ENCODE data around the gene DNAH5. TPM values are rescaled to one million over a fixed set of nuclear protein-coding genes. Genes with fewer than 3 reads are reported as not detected.

The DNAH5 gene
- polyA plus RNA-seq, 3 donors = 0.06 to 0.85 (median 0.34) TPM

GRCh38 chr5:13773649-13774048, 170.8 kb downstream of the DNAH5 start:
- WGBS, 3 donors = 58 to 76% (median 71%) methylated on average over 2 of the region's 2 CpGs
- H3K27ac ChIP-seq (ENCODE audit: low read depth, low read length) = no peak overlapping the region

GRCh38 chr5:13771011-13771571, 173.4 kb downstream of the DNAH5 start:
- no peak overlapping the region for H3K27ac ChIP-seq (ENCODE audit: low read depth, low read length)
- WGBS, 3 donors = 56 to 75% (median 74%) methylated on average over 1 of the region's 1 CpG

GRCh38 chr5:13766236-13766635, 178.3 kb downstream of the DNAH5 start:
- 28 to 32% (median 29%) methylated on average over 3 of the region's 3 CpGs for WGBS, 3 donors
- no peak overlapping the region for H3K27ac ChIP-seq (ENCODE audit: low read depth, low read length)

- no peak overlapping the region for H3K27ac ChIP-seq (ENCODE audit: low read depth, low read length)
- WGBS, 3 donors = 52 to 67% (median 64%) methylated on average over 3 of the region's 3 CpGs
Observed at GRCh38 chr5:13763719-13764118, 180.8 kb downstream of the DNAH5 start.

GRCh38 chr5:13749766-13750165, 194.7 kb downstream of the DNAH5 start:
- 54 to 75% (median 56%) methylated on average over 6 of the region's 6 CpGs for WGBS, 3 donors
- no peak overlapping the region for H3K27ac ChIP-seq (ENCODE audit: low read depth, low read length)

GRCh38 chr5:13746026-13746425, 198.5 kb downstream of the DNAH5 start:
- no peak overlapping the region for H3K27ac ChIP-seq (ENCODE audit: low read depth, low read length)

- WGBS, 3 donors = 28 to 43% (median 40%) methylated on average over 3 of the region's 3 CpGs
- no peak overlapping the region for H3K27ac ChIP-seq (ENCODE audit: low read depth, low read length)
Observed at GRCh38 chr5:13745508-13745907, 199.0 kb downstream of the DNAH5 start.

GRCh38 chr5:13740471-13740870, 204.0 kb downstream of the DNAH5 start:
- WGBS, 3 donors = 59 to 62% (median 61%) methylated on average over 2 of the region's 2 CpGs
- H3K27ac ChIP-seq (ENCODE audit: low read depth, low read length) = no peak overlapping the region

- H3K27ac ChIP-seq (ENCODE audit: low read depth, low read length) = no peak overlapping the region
- 78 to 88% (median 85%) methylated on average over 5 of the region's 5 CpGs for WGBS, 3 donors
Observed at GRCh38 chr5:13739479-13739878, 205.0 kb downstream of the DNAH5 start.

- 90 to 94% (median 93%) methylated on average over 11 of the region's 11 CpGs for whole genome bisulfite sequencing, 3 donors
- H3K27ac ChIP-seq (ENCODE audit: low read depth, low read length) = no peak overlapping the region
Observed at GRCh38 chr5:13735691-13736090, 208.8 kb downstream of the DNAH5 start.

GRCh38 chr5:13731121-13731628, 213.3 kb downstream of the DNAH5 start:
- WGBS, 3 donors = 73 to 83% (median 80%) methylated on average over 6 of the region's 6 CpGs

GRCh38 chr5:13708906-13709305, 235.6 kb downstream of the DNAH5 start:
- WGBS, 3 donors = 20 to 54% (median 52%) methylated on average over 2 of the region's 2 CpGs
- H3K27ac ChIP-seq (ENCODE audit: low read depth, low read length) = no peak overlapping the region

More at GRCh38 chr5:13731121-13731628, 213.3 kb downstream of the DNAH5 start:
- no peak overlapping the region for H3K27ac ChIP-seq (ENCODE audit: low read depth, low read length)

- H3K27ac ChIP-seq (ENCODE audit: low read depth, low read length) = no peak overlapping the region
- 42 to 56% (median 53%) methylated on average over 2 of the region's 2 CpGs for WGBS, 3 donors
Observed at GRCh38 chr5:13708432-13708831, 236.1 kb downstream of the DNAH5 start.

- WGBS, 3 donors = 66 to 76% (median 76%) methylated on average over 4 of the region's 4 CpGs
- H3K27ac ChIP-seq (ENCODE audit: low read depth, low read length) = no peak overlapping the region
Observed at GRCh38 chr5:13704396-13704795, 240.1 kb downstream of the DNAH5 start.

GRCh38 chr5:13700626-13701025, 243.9 kb downstream of the DNAH5 start:
- no peak overlapping the region for H3K27ac ChIP-seq (ENCODE audit: low read depth, low read length)
- WGBS, 3 donors = 80 to 90% (median 86%) methylated on average over 6 of the region's 6 CpGs

GRCh38 chr5:13698885-13699284, 245.6 kb downstream of the DNAH5 start:
- no peak overlapping the region for H3K27ac ChIP-seq (ENCODE audit: low read depth, low read length)
- WGBS, 3 donors = 38 to 65% (median 58%) methylated on average over 3 of the region's 3 CpGs

GRCh38 chr5:13695076-13695712, 249.3 kb downstream of the DNAH5 start:
- H3K27ac ChIP-seq (ENCODE audit: low read depth, low read length) = no peak overlapping the region
- WGBS, 3 donors = 14 to 64% (median 57%) methylated on average over 9 of the region's 9 CpGs

GRCh38 chr5:13692172-13692571, 252.3 kb downstream of the DNAH5 start:
- no peak overlapping the region for H3K27ac ChIP-seq (ENCODE audit: low read depth, low read length)

- H3K27ac ChIP-seq (ENCODE audit: low read depth, low read length) = no peak overlapping the region
- 82 to 84% (median 83%) methylated on average over 4 of the region's 4 CpGs for WGBS, 3 donors
Observed at GRCh38 chr5:13676531-13676930, 268.0 kb downstream of the DNAH5 start.

GRCh38 chr5:13674391-13674790, 270.1 kb downstream of the DNAH5 start:
- no peak overlapping the region for H3K27ac ChIP-seq (ENCODE audit: low read depth, low read length)

All from adipose tissue (tissue), 3 donors.